SKM-1 (cell line): ENCODE data around the gene IDUA.

Source experiments
- DNase-seq: peaks from one replicate; lab custom pipeline; 2025; ENCODE audit not compliant: unreplicated experiment; lab: John Stamatoyannopoulos, UW

The IDUA gene

GRCh38 chr4:985123-985830 lies 1.6 kb upstream of the IDUA start:
- DNase-seq, result no peak

GRCh38 chr4:986428-986878 lies 391 bp upstream of the IDUA start:
- DNase-seq, result no peak

GRCh38 chr4:987624-988513 lies 1.0 kb downstream of the IDUA start:
- DNase-seq, result no peak

- DNase-seq, result no peak
Measured at GRCh38 chr4:988726-989721, 2.2 kb downstream of the IDUA start.

- DNase-seq, result no peak
Measured at GRCh38 chr4:989722-990471, 3.1 kb downstream of the IDUA start.

DNA sequence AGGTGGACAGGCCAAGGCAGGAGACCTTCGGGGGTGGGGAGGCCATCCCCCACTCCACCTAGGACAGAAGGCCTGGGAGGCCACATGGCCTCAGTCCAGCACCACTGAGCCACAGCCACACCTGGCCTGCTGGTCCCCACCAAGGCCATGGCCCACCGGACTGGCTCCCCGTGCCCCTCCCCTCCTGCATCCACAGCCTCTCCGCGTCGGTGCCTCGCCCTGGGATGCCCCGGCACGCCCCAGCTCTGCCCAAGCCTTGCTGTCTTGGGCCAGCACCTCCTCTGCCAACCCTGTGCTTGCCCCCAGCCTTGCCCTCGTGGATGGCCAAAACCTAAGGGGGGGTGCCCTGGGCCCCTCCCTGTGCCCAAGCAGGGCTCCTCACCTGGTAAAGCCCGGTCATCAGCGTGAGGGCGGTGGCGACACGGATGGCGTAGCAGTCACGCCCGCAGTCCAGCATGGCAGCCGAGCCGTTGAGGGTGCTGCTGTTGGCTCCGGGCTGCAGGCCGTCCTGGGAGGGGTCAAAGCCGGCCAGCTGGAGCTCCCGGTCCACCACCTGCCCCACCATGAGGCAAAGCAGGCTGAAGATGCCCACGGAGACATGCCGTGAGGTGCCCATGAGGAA lies 4.0 kb downstream of the IDUA start:
- no peak for DNase-seq

DNA sequence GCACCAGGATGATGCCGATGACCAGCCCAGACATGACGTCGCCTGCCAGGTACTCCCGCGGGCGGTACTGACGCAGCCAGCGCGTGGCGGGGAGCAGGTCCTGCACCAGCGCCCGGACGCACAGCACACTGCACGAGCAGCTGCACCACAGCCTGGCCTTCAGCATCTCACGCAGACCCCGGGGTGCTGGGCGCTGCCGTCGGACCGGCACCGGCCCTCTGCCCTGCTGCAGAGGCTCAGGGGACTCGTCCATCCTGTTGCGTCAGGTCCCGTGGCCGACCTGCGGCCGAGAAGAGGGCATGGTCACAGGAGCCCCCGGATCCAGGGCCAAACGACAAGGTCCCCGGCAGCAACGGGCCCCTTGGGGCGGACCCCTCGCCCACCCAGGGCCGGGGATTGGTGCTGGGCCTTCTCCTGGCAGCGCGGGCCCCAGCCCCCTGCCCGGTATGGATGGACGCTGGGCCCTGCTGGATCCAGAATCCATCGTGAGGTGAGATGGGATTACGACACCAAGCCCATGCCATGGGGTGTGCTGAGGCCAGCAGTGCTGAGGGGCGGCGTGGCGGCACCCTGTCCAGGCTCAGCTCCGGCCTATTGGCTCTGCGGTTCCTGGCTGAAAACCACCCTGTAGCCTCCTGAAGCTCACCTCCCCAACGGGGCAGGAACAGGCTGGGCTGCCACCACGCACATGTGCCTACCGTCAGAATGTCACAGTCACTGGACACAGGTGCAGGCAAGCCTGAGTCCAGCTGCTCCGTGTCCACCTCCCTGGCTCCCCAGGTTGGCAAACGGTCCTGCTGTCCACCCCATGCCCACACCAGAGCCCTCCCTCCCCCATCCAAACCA lies 4.8 kb downstream of the IDUA start:
- no peak for DNase-seq

- no peak for DNase-seq
Measured at GRCh38 chr4:992297-993110, 5.7 kb downstream of the IDUA start.

- DNase-seq, result no peak
Measured at GRCh38 chr4:993111-994029, 6.5 kb downstream of the IDUA start, which contains the start of gene SLC26A1. SLC26A1 (minus strand) TSS chr4:993404; CDS start chr4:991703, 1,701 bp downstream.

DNA sequence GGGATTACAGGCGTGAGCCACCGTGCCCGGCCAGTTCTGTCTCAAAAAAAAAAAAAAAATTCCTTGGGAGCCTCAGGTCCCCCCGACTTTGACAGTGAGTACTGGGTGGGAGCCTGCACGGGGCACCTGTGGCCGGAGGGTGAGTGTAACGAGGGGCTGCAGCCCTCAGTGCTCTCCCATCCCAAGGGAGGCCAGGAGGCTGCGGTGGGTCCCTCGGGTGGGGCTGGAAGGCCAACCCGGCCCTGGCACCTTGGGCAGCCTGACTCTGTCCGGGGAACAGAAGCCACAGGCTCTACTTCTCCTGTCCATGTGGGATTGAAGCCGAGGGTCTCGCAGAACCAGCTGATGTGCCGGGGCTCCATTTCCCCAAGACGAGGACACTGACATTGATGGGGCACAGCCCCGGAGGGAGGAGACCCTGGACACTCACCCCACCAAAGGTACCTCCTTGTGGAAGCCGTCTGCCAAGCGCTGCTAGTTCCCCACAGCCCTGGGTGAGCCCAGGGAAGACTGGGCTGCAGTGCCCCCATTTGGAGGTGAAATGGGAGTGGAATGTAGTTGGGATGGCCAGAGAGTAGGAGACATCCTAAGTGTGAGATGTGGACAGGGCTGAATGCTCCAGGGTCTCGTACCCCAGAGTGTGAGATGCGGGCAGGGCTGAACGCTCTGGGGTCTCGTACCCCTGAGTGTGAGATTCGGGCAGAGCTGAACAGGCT lies 8.6 kb downstream of the IDUA start:
- DNase-seq, result no peak

DNA sequence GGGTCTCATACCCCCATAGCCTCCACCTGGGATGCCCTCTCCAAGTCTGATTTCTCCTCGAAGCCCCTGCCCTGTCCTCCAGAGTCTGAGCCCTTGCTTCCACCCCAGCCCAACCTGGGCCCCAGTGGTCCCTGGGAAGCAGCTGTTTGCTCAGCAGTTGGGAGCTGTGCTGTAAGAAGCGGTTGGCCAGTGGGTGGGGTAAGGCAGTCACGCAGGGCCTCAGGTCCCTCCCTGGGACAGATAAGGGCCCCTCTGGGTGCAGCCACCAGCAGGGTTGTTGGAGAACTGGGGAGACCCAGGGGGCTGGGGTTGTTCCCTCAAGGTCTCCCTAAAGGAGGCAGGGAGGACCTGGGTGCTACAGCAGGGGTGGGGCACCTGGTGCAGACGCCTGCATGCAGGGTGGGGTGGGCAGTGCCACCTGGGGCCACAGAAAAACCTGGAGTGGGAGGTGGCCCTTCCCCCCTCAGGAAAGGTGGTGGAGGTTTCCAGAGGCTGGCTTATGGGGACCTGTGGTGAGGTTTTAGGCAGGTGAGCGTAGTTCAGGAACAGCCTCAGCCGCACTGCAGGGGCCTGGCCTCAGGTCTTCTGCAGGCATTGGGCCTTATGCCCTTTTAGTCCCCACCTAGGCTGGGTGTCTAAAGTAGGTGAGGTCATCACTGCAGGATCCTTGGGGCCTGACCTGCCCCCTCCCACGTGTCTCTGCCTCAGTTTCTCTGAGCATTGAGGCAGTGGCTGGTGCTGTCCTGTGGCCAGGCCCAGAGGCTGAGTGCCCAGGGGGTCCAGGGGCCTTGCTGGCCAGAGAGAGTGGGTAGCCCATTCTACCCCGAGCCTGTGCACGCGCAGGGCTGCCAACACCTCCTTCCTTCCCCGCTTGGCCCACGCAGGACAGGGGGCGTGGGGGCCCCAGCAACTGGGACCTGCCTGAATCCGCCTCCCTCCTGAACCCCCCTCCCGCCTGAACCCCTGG lies 9.5 kb downstream of the IDUA start:
- DNase-seq, result no peak

DNA sequence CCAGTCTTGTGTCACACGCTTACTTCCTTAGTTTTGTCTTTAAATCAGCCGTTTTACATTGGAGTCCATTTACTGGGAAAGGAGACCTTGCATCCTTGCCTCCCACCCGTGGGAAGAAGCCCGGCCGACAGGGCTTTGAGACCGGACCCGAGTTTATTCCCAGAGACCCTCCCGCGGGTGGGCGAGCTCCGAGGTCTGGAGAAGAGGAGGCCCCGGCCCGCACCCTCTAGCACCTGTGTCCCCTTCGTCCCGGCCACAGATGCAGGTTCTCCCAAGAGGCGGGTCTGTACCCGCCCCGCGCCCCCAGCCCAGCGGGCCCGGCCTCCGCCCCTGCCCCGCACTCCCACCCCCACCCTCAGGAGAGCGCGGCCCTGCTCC lies 10.1 kb downstream of the IDUA start:
- DNase-seq, result no peak

DNA sequence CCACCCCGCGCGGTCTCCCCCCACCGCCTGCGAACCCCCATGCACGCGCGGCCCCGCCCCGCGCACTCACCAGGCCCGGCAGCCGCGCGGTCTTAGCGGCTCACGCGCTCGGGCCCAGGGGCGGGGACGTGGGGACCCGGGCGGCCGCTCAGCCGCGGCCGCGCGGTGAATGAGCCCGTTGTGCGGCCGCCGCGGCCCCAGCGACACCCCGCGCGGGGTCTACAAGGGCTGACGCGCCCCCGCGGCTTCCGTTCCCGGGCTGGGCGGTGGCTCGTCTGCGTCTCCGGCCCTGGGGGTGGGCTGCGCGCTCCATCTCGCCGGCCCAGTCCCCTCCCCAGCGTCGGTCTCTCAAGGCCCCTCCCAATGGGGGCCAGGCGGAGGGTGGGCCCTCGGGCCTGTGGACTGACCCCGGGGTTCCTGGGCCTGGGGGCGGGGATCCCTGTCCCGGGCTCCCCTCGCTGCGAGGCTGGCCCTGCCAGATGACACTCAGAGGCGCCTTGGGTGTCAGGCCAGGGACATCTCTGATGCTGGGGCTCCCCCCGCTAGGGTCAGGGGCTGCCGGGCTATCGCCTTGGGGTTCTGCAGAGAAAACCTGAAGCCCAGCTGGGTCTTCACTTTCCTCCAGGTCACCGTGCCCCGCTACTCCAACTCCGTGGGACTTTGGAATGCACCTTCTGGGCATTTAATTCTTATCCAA lies 10.7 kb downstream of the IDUA start:
- DNase-seq, result no peak

- DNase-seq, result no peak
Measured at GRCh38 chr4:998096-998691, 11.3 kb downstream of the IDUA start.
